ENCODE data around the gene TEK. TPM values are rescaled to one million over a fixed set of nuclear protein-coding genes. Genes with fewer than 3 reads are reported as not detected.
"Not testable (repeated sequence)": the region's sequence is repeated elsewhere in the genome, so short reads cannot be mapped to it uniquely, and the experiment has no call there.

The TEK gene
- total RNA-seq, 1 donor from 2014 or later, result 1.0 TPM

DNA sequence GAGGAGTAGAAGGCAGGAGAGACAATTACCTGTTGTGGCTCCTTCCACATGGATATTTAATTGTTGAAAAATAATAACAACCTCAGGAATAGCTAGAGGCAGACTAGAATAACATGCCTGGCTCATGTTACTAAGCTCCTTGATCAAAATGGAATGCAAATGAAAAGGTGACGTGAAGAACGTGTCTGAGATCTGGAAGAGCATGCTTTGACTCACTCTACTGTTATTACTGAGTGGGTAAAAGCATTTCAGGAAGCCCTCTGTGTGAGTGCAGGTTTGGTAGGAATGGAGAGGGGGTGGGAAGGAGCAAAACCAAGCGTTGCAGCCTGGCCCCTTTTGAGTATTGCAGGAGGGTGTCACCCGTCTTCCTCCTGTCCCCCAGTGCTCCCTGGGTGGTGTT is 103.2 kb downstream of the TEK start:
- no peaks in the 10 kb centered on the region for H3K27me3 Mint-ChIP-seq (ENCODE audit: unreplicated experiment)
- H3K9me3 Mint-ChIP-seq (ENCODE audit: unreplicated experiment), result no peaks in the 10 kb centered on the region
- H3K36me3 Mint-ChIP-seq (ENCODE audit: unreplicated experiment), result no peaks in the 10 kb centered on the region
- no peaks in the 10 kb centered on the region for H3K4me1 Mint-ChIP-seq (ENCODE audit: low read depth, unreplicated experiment)
- no peak for DNase-seq
- no peak overlapping the region for H3K27ac Mint-ChIP-seq (ENCODE audit: unreplicated experiment)
- H3K4me3 Mint-ChIP-seq (ENCODE audit: unreplicated experiment), result no peak overlapping the region
- TF ChIP-seq, protein P1, sequence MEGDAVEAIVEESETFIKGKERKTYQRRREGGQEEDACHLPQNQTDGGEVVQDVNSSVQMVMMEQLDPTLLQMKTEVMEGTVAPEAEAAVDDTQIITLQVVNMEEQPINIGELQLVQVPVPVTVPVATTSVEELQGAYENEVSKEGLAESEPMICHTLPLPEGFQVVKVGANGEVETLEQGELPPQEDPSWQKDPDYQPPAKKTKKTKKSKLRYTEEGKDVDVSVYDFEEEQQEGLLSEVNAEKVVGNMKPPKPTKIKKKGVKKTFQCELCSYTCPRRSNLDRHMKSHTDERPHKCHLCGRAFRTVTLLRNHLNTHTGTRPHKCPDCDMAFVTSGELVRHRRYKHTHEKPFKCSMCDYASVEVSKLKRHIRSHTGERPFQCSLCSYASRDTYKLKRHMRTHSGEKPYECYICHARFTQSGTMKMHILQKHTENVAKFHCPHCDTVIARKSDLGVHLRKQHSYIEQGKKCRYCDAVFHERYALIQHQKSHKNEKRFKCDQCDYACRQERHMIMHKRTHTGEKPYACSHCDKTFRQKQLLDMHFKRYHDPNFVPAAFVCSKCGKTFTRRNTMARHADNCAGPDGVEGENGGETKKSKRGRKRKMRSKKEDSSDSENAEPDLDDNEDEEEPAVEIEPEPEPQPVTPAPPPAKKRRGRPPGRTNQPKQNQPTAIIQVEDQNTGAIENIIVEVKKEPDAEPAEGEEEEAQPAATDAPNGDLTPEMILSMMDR (IDR thresholded peaks at IDR 0.05; ENCODE audit: partially characterized antibody, unreplicated experiment), result no peak

DNA sequence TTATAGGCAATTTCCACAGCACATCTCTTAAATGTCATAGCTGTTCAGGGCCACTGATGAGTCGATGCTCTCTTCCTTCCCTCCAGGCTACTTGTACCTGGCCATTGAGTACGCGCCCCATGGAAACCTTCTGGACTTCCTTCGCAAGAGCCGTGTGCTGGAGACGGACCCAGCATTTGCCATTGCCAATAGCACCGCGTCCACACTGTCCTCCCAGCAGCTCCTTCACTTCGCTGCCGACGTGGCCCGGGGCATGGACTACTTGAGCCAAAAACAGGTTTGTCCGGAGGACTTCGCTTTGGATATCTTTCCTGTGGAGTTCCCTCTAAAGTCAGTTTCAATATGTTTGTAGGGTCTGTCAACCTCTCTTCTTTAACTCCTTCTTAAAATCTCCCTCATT is 103.6 kb downstream of the TEK start:
- TF ChIP-seq, protein P1 (IDR thresholded peaks at IDR 0.05; ENCODE audit: partially characterized antibody, unreplicated experiment), result no peak
- Mint-ChIP-seq H3K9me3 (ENCODE audit: unreplicated experiment) (no peaks in the 10 kb centered on the region), H3K36me3 (ENCODE audit: unreplicated experiment) (no peaks in the 10 kb centered on the region), H3K27me3 (ENCODE audit: unreplicated experiment) (no peaks in the 10 kb centered on the region), H3K27ac (ENCODE audit: unreplicated experiment) (no peak overlapping the region), H3K4me1 (ENCODE audit: low read depth, unreplicated experiment) (no peaks in the 10 kb centered on the region), H3K4me3 (ENCODE audit: unreplicated experiment) (no peak overlapping the region)
- no peak for DNase-seq

DNA sequence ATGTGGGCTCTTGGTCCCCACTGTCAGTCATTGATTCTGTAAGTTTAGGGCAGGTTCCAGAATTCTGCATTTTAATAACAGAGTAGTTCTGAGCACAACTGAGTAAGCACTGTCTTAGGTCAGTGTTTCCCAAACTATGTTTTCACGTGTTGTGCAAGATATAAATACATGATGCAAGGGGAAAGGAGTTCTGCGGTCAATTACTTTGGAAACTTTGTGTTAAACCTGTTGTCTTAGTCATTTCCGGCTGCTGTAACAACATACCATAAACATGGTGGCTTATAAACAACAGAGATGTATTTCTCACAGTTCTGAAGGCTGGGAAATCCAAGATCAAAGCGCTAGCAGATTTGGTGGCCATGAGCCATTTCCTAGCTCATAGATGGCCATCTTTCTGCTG is 118.2 kb downstream of the TEK start:
- Mint-ChIP-seq H3K27me3 (ENCODE audit: unreplicated experiment) (no peaks in the 10 kb centered on the region), H3K9me3 (ENCODE audit: unreplicated experiment) (peaks cover 5% of the 10 kb centered on the region), H3K4me3 (ENCODE audit: unreplicated experiment) (no peak overlapping the region), H3K36me3 (ENCODE audit: unreplicated experiment) (no peaks in the 10 kb centered on the region), H3K4me1 (ENCODE audit: low read depth, unreplicated experiment) (no peaks in the 10 kb centered on the region), H3K27ac (ENCODE audit: unreplicated experiment) (no peak overlapping the region)
- TF ChIP-seq, protein P1 (IDR thresholded peaks at IDR 0.05; ENCODE audit: partially characterized antibody, unreplicated experiment), result no peak
- no peak for DNase-seq

DNA sequence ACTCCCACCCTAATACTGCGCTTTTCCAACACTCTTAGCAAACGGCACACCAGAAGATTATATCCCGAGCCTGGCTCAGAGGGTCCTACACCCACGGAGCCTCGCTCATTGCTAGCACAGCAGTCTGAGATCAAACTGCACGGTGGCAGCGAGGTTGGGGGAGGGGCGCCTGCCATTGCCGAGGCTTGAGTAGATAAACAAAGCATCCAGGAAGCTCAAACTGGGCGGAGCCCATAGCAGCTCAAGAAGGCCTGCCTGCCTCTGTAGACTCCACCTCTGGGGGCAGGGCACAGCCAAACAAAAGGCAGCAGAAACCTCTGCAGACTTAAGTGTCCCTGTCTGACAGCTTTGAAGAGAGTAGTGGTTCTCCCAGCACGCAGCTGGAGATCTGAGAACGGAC is 130.6 kb downstream of the TEK start:
- not testable (repeated sequence) for H3K4me3 Mint-ChIP-seq (ENCODE audit: unreplicated experiment); H3K27ac Mint-ChIP-seq (ENCODE audit: unreplicated experiment); H3K4me1 Mint-ChIP-seq (ENCODE audit: low read depth, unreplicated experiment); DNase-seq; H3K27me3 Mint-ChIP-seq (ENCODE audit: unreplicated experiment); H3K9me3 Mint-ChIP-seq (ENCODE audit: unreplicated experiment); H3K36me3 Mint-ChIP-seq (ENCODE audit: unreplicated experiment)

DNA sequence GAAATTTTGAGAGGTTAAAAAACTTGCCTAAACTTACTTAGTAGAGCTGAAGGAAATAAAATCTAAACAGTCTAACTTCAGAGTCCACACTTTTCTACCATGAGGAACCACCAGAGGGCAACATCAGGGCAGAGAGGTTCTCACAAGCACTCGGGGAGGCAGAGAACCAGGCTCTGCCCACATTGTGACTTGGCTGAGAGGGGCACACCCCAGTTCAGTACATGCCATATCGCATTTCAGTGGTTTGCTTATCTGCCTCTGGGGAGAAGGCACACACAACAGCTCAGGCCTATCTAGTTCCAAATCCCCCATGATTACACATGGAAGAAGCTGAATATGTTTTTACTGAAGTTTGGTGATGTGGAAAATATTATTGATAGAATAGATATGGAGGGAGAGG is 138.7 kb downstream of the TEK start:
- H3K4me3 Mint-ChIP-seq (ENCODE audit: unreplicated experiment), result no peak overlapping the region
- TF ChIP-seq, protein P1 (IDR thresholded peaks at IDR 0.05; ENCODE audit: partially characterized antibody, unreplicated experiment), result peak; percentile 70
- no peaks in the 10 kb centered on the region for H3K36me3 Mint-ChIP-seq (ENCODE audit: unreplicated experiment)
- H3K27me3 Mint-ChIP-seq (ENCODE audit: unreplicated experiment), result no peaks in the 10 kb centered on the region
- H3K4me1 Mint-ChIP-seq (ENCODE audit: low read depth, unreplicated experiment), result no peaks in the 10 kb centered on the region
- DNase-seq, result peak; percentile 32
- peaks cover 3% of the 10 kb centered on the region for H3K9me3 Mint-ChIP-seq (ENCODE audit: unreplicated experiment)
- no peak overlapping the region for H3K27ac Mint-ChIP-seq (ENCODE audit: unreplicated experiment)

DNA sequence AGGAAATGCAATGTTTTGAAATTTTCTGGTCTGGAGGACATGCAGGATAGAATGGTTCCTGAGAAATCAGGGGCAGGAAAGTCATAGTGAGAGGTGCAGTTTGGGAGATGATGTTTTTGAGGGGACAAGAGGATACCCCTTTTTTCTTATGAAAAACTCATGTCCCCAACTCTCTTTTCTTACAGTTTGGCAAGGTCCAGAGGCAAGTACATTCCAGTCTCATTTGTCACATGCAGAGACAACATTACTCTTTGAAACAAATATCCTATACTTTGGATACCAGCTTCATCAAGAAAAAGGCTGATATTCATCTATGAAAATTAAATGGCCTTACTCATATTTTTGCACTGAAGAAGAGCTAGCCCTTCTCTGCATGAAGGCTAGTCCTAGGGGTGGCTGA is 139.7 kb downstream of the TEK start:
- Mint-ChIP-seq H3K36me3 (ENCODE audit: unreplicated experiment) (no peaks in the 10 kb centered on the region), H3K4me3 (ENCODE audit: unreplicated experiment) (no peak overlapping the region), H3K27me3 (ENCODE audit: unreplicated experiment) (no peaks in the 10 kb centered on the region), H3K9me3 (ENCODE audit: unreplicated experiment) (peaks cover 3% of the 10 kb centered on the region), H3K4me1 (ENCODE audit: low read depth, unreplicated experiment) (no peaks in the 10 kb centered on the region), H3K27ac (ENCODE audit: unreplicated experiment) (no peak overlapping the region)
- no peak for DNase-seq
- TF ChIP-seq, protein P1 (IDR thresholded peaks at IDR 0.05; ENCODE audit: partially characterized antibody, unreplicated experiment), result no peak
